H9 (cell line): ENCODE measurements around the gene ADGRG1. TPM values are rescaled to one million over a fixed set of nuclear protein-coding genes. Genes with fewer than 3 reads are reported as not detected.

Experiments
- DNase-seq: peaks from one replicate; pipeline ENCODE4 v3.0.0-alpha.2; 2017
- H2AFZ ChIP-seq: one replicate; pipeline ENCODE4 v1.6.1; 2013; ENCODE audit warnings: mild to moderate bottlenecking, low read length, control low read depth, moderate library complexity
- H2AK5ac ChIP-seq: 2 replicates; pipeline ENCODE4 v1.6.1; 2013; ENCODE audit warnings: low read length, control low read depth, mixed read lengths; ENCODE audit not compliant: insufficient read length
- H2BK120ac ChIP-seq: one replicate; pipeline ENCODE4 v1.6.1; 2013; ENCODE audit warnings: low read depth, mild to moderate bottlenecking, low read length, control low read depth, inconsistent platforms; ENCODE audit not compliant: poor library complexity, severe bottlenecking
- H2BK12ac ChIP-seq: 2 replicates; pipeline ENCODE4 v1.6.1; 2013; ENCODE audit warnings: low read length, control low read depth, mixed read lengths, low read depth; ENCODE audit not compliant: insufficient read length
- H2BK15ac ChIP-seq: 2 replicates; pipeline ENCODE4 v1.6.1; 2013; ENCODE audit warnings: low read depth, low read length, control low read depth
- H2BK20ac ChIP-seq: one replicate; pipeline ENCODE4 v1.6.1; 2013; ENCODE audit warnings: low read depth, mild to moderate bottlenecking, low read length, control low read depth, inconsistent platforms; ENCODE audit not compliant: poor library complexity, severe bottlenecking
- H2BK5ac ChIP-seq: 2 replicates; pipeline ENCODE4 v1.6.1; 2013; ENCODE audit warnings: low read length, control low read depth, mixed read lengths; ENCODE audit not compliant: insufficient read length
- H3K14ac ChIP-seq: 2 replicates; pipeline ENCODE4 v1.6.1; 2013; ENCODE audit warnings: low read length, control low read depth; ENCODE audit not compliant: insufficient read depth
- H3K18ac ChIP-seq: 2 replicates; pipeline ENCODE4 v1.6.1; 2013; ENCODE audit warnings: low read depth, mild to moderate bottlenecking, mixed read lengths, low read length, control low read depth; ENCODE audit not compliant: insufficient read length
- H3K23ac ChIP-seq: 2 replicates; pipeline ENCODE4 v1.6.1; 2013; ENCODE audit warnings: low read length, control low read depth, mixed read lengths, low read depth; ENCODE audit not compliant: insufficient read length
- H3K23me2 ChIP-seq: 2 replicates; pipeline ENCODE4 v1.6.1; 2013; ENCODE audit warnings: low read depth, mild to moderate bottlenecking, mixed read lengths, low read length, control low read depth; ENCODE audit not compliant: insufficient read length, poor library complexity, severe bottlenecking
- H3K27ac ChIP-seq: 2 replicates; pipeline ENCODE4 v1.5.1; 2013; ENCODE audit warnings: low read length, control low read depth, mixed read lengths, low read depth; ENCODE audit not compliant: insufficient read length
- H3K27me3 ChIP-seq: 2 replicates; pipeline ENCODE4 v1.6.1; 2013; ENCODE audit warnings: low read length, control low read depth, inconsistent platforms; ENCODE audit not compliant: insufficient read depth
- H3K4ac ChIP-seq: 2 replicates; pipeline ENCODE4 v1.6.1; 2013; ENCODE audit warnings: low read depth, mild to moderate bottlenecking, control low read depth, inconsistent platforms, low read length, moderate library complexity
- H3K4me1 ChIP-seq: 2 replicates; pipeline ENCODE4 v1.6.1; 2013; ENCODE audit warnings: low read length, control low read depth, inconsistent platforms; ENCODE audit not compliant: insufficient read depth
- H3K4me2 ChIP-seq: 2 replicates; pipeline ENCODE4 v1.6.1; 2013; ENCODE audit warnings: low read length, control low read depth, mixed read lengths; ENCODE audit not compliant: insufficient read length, insufficient read depth
- H3K56ac ChIP-seq: 2 replicates; pipeline ENCODE4 v1.6.1; 2013; ENCODE audit warnings: low read depth, mild to moderate bottlenecking, mixed read lengths, low read length, control low read depth; ENCODE audit not compliant: insufficient read length
- H3K79me1 ChIP-seq: 2 replicates; pipeline ENCODE4 v1.6.1; 2013; ENCODE audit warnings: low read depth, mild to moderate bottlenecking, moderate library complexity, low read length, control low read depth, inconsistent platforms; ENCODE audit not compliant: insufficient read depth, poor library complexity, severe bottlenecking
- H3K79me2 ChIP-seq: 2 replicates; pipeline ENCODE4 v1.6.1; 2013; ENCODE audit warnings: low read length, control low read depth, inconsistent platforms; ENCODE audit not compliant: insufficient read depth
- H3K9ac ChIP-seq: 2 replicates; pipeline ENCODE4 v1.6.1; 2013; ENCODE audit warnings: low read length, control low read depth, mixed read lengths; ENCODE audit not compliant: insufficient read length; ENCODE audit errors: extremely low read depth
- H3K9me3 ChIP-seq: one replicate; pipeline ENCODE4 v1.6.1; 2013; ENCODE audit warnings: low read depth, low read length, inconsistent platforms; ENCODE audit not compliant: control insufficient read depth
- H3T11ph ChIP-seq: one replicate; pipeline ENCODE4 v1.6.1; 2013; ENCODE audit warnings: mild to moderate bottlenecking, low read length, control low read depth, inconsistent platforms
- H4K20me1 ChIP-seq: one replicate; pipeline ENCODE4 v1.6.1; 2013; ENCODE audit not compliant: control insufficient read depth, insufficient read length, insufficient read depth
- H4K5ac ChIP-seq: 2 replicates; pipeline ENCODE4 v1.6.1; 2013; ENCODE audit warnings: low read depth, mild to moderate bottlenecking, mixed read lengths, low read length, control low read depth; ENCODE audit not compliant: insufficient read length
- H4K8ac ChIP-seq: replicated peaks from 2 replicates; pipeline ENCODE4 v1.6.1; 2013; ENCODE audit warnings: low read length, control low read depth, mixed read lengths, low read depth; ENCODE audit not compliant: insufficient read length
- H4K91ac ChIP-seq: 2 replicates; pipeline ENCODE4 v1.6.1; 2013; ENCODE audit warnings: low read depth, mild to moderate bottlenecking, moderate library complexity, mixed read lengths, low read length, control low read depth; ENCODE audit not compliant: insufficient read length
- H3K27ac Mint-ChIP-seq, 3 experiments: 2 replicates in 2 of 3; 3 replicates in 1 of 3; pipeline ENCODE4 v1.8.0; 2020 to 2021; ENCODE audit warnings: mixed read lengths in 3 of 3, mild to moderate bottlenecking in 1 of 3, moderate library complexity in 1 of 3
- H3K27me3 Mint-ChIP-seq: 2 replicates; pipeline ENCODE4 v1.8.0; 2021; ENCODE audit warnings: low read depth, mild to moderate bottlenecking, moderate library complexity, mixed read lengths
- H3K36me3 Mint-ChIP-seq, 3 experiments: 2 replicates in 2 of 3; 3 replicates in 1 of 3; pipeline ENCODE4 v1.8.0; 2020 to 2021; ENCODE audit warnings: low read depth in 3 of 3, mixed read lengths in 3 of 3; ENCODE audit not compliant: insufficient read depth in 1 of 3
- H3K4me1 Mint-ChIP-seq, 2 experiments: 2 replicates each; pipeline ENCODE4 v1.8.0; 2020; ENCODE audit warnings: mixed read lengths in 2 of 2
- H3K4me3 Mint-ChIP-seq, 2 experiments: 2 replicates in 1 of 2; 3 replicates in 1 of 2; pipeline ENCODE4 v1.8.0; 2020 to 2021; ENCODE audit warnings: mild to moderate bottlenecking in 2 of 2, mixed read lengths in 2 of 2, moderate library complexity in 1 of 2
- H3K9me3 Mint-ChIP-seq, 2 experiments: 2 replicates in 1 of 2; 3 replicates in 1 of 2; pipeline ENCODE4 v1.8.0; 2020; ENCODE audit warnings: mild to moderate bottlenecking in 2 of 2, mixed read lengths in 2 of 2, moderate library complexity in 1 of 2
- CTCF ChIP-seq: fragments of 200-600 bp; sonication (generic); conservative IDR thresholded peaks from 3 replicates; pipeline ENCODE4 v1.8.0; 2021; ENCODE audit warnings: antibody characterized with exemption, mild to moderate bottlenecking
- WGBS: extraction: QIAGEN DNeasy Blood & Tissue Kit; methylation state at CpG from one replicate; pipeline ENCODE4 v1.1.7; 2013; ENCODE audit warnings: missing lambda C conversion rate, low lambda C conversion rate, mixed read lengths; ENCODE audit not compliant: insufficient read length; ENCODE audit errors: extremely low coverage; 5-methylcytosine and 5-hydroxymethylcytosine counted together
- total RNA-seq: library from RNA; stranded (reverse); gene quantifications from 2 replicates; pipeline ENCODE4 v1.2.1, GENCODE V29; 2021

ADGRG1 gene
- total RNA-seq, 1 experiment from 2014 or later = 1.1 TPM

GRCh38 chr16:57685633-57686032 is 57.2 kb downstream of the ADGRG1 start:
- H3K4me3 Mint-ChIP-seq = no peak overlapping the region
- no peak overlapping the region for H3K27ac Mint-ChIP-seq

More at GRCh38 chr16:57685633-57686032, 57.2 kb downstream of the ADGRG1 start:
- H4K91ac ChIP-seq = no peak overlapping the region
- no peaks in the 10 kb centered on the region for H3K23me2 ChIP-seq
- no peaks in the 10 kb centered on the region for H3K79me2 ChIP-seq
- no peak for TF ChIP-seq CTCF
- H3K4me1 Mint-ChIP-seq = peaks cover 3 to 27% of the 10 kb centered on the region in 2 experiments
- H3K23ac ChIP-seq = no peak overlapping the region
- no peak overlapping the region for H3K56ac ChIP-seq
- WGBS = no CpG with 5 or more reads among the region's 11 CpGs
- no peaks in the 10 kb centered on the region for H3K27me3 ChIP-seq
- no peak overlapping the region for H3K9ac ChIP-seq
- H3K9me3 Mint-ChIP-seq = no peaks in the 10 kb centered on the region
- H3K4ac ChIP-seq = no peak overlapping the region
- no peak overlapping the region for H4K8ac ChIP-seq
- H3K36me3 Mint-ChIP-seq = no peaks in the 10 kb centered on the region
- no peak overlapping the region for H3K18ac ChIP-seq
- H3K27me3 Mint-ChIP-seq = peaks cover 6% of the 10 kb centered on the region; the same call in 1 of the 2 replicates
- H2BK5ac ChIP-seq = no peak overlapping the region
- no peak overlapping the region for H2BK12ac ChIP-seq
- no peak overlapping the region for H3K27ac ChIP-seq
- no peak overlapping the region for H2BK15ac ChIP-seq
- H3K14ac ChIP-seq = no peak overlapping the region
- H2BK20ac ChIP-seq = no peak overlapping the region
- no peaks in the 10 kb centered on the region for H3K9me3 ChIP-seq
- H3K79me1 ChIP-seq = no peaks in the 10 kb centered on the region
- H2BK120ac ChIP-seq = no peak overlapping the region
- H4K5ac ChIP-seq = no peak overlapping the region
- no peak overlapping the region for H2AK5ac ChIP-seq
- H4K20me1 ChIP-seq = no peaks in the 10 kb centered on the region
- no peaks in the 10 kb centered on the region for H3K4me1 ChIP-seq
- no peak overlapping the region for H2AFZ ChIP-seq
- H3K4me2 ChIP-seq = no peak overlapping the region
- DNase-seq = no peak
- no peak overlapping the region for H3T11ph ChIP-seq
